Gastrocnemius medialis (tissue), 4 donors: ENCODE measurements around the gene TMEM106A.
"Not testable (repeated sequence)": the region's sequence is repeated elsewhere in the genome, so short reads cannot be mapped to it uniquely, and the experiment has no call there.

Experiments used
- POLR2A ChIP-seq, 2 donors: fragments of 450-650 bp; IDR thresholded peaks; one replicate each; pipeline ENCODE4 v1.6.1; 2017; ENCODE audit warnings: antibody characterized with exemption in 2 of 2, mild to moderate bottlenecking in 2 of 2, moderate library complexity in 2 of 2
- TF ChIP-seq, protein P1 (sequence below), 5 experiments: fragments of 450-650 bp in 3 of 5; fragments of 200-600 bp in 2 of 5; sonication (generic) in 2 of 5; IDR thresholded peaks in 4 of 5; conservative IDR thresholded peaks in 1 of 5; 1 replicate in 4 of 5; 2 replicates in 1 of 5; pipeline ENCODE4 v1.5.1; 2016 to 2019; ENCODE audit warnings: antibody characterized with exemption in 5 of 5, mild to moderate bottlenecking in 3 of 5, moderate library complexity in 3 of 5

DNA sequence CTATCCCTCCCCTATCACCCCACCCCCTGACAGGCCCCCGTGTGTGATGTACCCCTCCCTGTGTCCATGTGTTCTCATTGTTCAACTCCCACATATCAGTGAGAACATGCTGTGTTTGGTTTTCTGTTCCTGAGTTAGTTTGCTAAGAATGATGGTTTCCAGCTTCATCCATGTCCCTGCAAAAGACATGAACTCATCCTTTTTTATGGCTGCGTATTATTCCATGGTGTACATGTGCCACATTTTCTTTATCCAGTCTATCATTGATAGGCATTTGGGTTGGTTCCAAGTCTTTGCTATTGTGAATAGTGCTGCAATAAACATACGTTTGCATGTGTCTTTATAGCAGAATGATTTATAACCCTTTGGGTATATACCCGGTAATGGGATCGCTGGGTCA, 25.0 kb upstream of the TMEM106A start:
- TF ChIP-seq, protein P1, sequence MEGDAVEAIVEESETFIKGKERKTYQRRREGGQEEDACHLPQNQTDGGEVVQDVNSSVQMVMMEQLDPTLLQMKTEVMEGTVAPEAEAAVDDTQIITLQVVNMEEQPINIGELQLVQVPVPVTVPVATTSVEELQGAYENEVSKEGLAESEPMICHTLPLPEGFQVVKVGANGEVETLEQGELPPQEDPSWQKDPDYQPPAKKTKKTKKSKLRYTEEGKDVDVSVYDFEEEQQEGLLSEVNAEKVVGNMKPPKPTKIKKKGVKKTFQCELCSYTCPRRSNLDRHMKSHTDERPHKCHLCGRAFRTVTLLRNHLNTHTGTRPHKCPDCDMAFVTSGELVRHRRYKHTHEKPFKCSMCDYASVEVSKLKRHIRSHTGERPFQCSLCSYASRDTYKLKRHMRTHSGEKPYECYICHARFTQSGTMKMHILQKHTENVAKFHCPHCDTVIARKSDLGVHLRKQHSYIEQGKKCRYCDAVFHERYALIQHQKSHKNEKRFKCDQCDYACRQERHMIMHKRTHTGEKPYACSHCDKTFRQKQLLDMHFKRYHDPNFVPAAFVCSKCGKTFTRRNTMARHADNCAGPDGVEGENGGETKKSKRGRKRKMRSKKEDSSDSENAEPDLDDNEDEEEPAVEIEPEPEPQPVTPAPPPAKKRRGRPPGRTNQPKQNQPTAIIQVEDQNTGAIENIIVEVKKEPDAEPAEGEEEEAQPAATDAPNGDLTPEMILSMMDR (IDR thresholded peaks at IDR 0.05 in 4 of 5, conservative IDR thresholded peaks at IDR 0.05 in 1 of 5) = not testable (repeated sequence)
- not testable (repeated sequence) for TF ChIP-seq POLR2A (IDR thresholded peaks at IDR 0.05)
